H1 (cell line): ENCODE measurements around the gene CGNL1. TPM values are rescaled to one million over a fixed set of nuclear protein-coding genes. Genes with fewer than 3 reads are reported as not detected.

Experiments
- CTCF ChIA-PET: fragments of 300-600 bp; sonication (Branson Sonifier 250); formaldehyde crosslinking; loops from one replicate; lab custom pipeline; 2021; ENCODE audit not compliant: partially characterized antibody; lab: Charles Lee
- POLR2A ChIA-PET: fragments of 300-600 bp; sonication (Branson Sonifier 250); formaldehyde crosslinking; loops from one replicate; lab custom pipeline; 2021; ENCODE audit warnings: inconsistent platforms; ENCODE audit not compliant: partially characterized antibody; lab: Charles Lee
- DNase-seq, 2 experiments: peaks; one replicate each; pipeline versions ENCODE4 v3.0.0 to v3.0.0-alpha.2; 2010 to 2022; ENCODE audit warnings: low spot score in 2 of 2, low read depth in 1 of 2, mixed read lengths in 1 of 2
- FAIRE-seq: peaks from 2 replicates; lab custom pipeline; 2011; peaks lifted over from hg19 to GRCh38; lab: Jason Lieb, UNC
- H2AFZ ChIP-seq: 2 replicates; pipeline ENCODE4 v1.8.1; 2012; ENCODE audit warnings: low read length, inconsistent platforms
- H2AK5ac ChIP-seq: 2 replicates; pipeline ENCODE4 v1.6.1; 2013; ENCODE audit warnings: low read depth, low read length
- H2BK120ac ChIP-seq: replicated peaks from 2 replicates; pipeline ENCODE3; 2013; ENCODE audit warnings: low read depth, low read length, inconsistent platforms
- H2BK12ac ChIP-seq: 2 replicates; pipeline ENCODE4 v1.6.1; 2013; ENCODE audit warnings: low read depth, low read length
- H2BK15ac ChIP-seq: 2 replicates; pipeline ENCODE4 v1.6.1; 2013; ENCODE audit warnings: low read length
- H2BK20ac ChIP-seq: 2 replicates; pipeline ENCODE4 v1.6.1; 2013; ENCODE audit warnings: low read length
- H2BK5ac ChIP-seq: 2 replicates; pipeline ENCODE4 v1.6.1; 2013; ENCODE audit warnings: low read depth, low read length
- H3K14ac ChIP-seq: 2 replicates; pipeline ENCODE4 v1.6.1; 2013; ENCODE audit warnings: inconsistent platforms; ENCODE audit not compliant: insufficient read length
- H3K18ac ChIP-seq: 2 replicates; pipeline ENCODE4 v1.6.1; 2013; ENCODE audit warnings: low read length; ENCODE audit errors: extremely low read depth
- H3K23ac ChIP-seq: 2 replicates; pipeline ENCODE4 v1.6.1; 2013; ENCODE audit warnings: inconsistent platforms; ENCODE audit not compliant: insufficient read length
- H3K23me2 ChIP-seq: 2 replicates; pipeline ENCODE4 v1.6.1; 2013; ENCODE audit warnings: low read depth, low read length
- H3K27ac ChIP-seq: 2 replicates; pipeline ENCODE4 v1.6.1; 2011; ENCODE audit warnings: low read depth, low read length, inconsistent platforms
- H3K27me3 ChIP-seq, 4 experiments: replicated peaks in 1 of 4; 1 replicate in 1 of 4; 2 replicates in 3 of 4; pipeline versions ENCODE4 v1.6.1 to v1.8.1; 2011 to 2013; ENCODE audit warnings: low read length in 3 of 4, mild to moderate bottlenecking in 3 of 4, inconsistent platforms in 2 of 4, mixed read lengths in 2 of 4, moderate library complexity in 1 of 4; ENCODE audit not compliant: control insufficient read depth in 3 of 4, insufficient read depth in 3 of 4; ENCODE audit errors: extremely low read depth in 1 of 4
- H3K36me3 ChIP-seq, 4 experiments: 2 replicates each; pipeline versions ENCODE4 v1.6.1 to v1.8.1; 2011 to 2013; ENCODE audit warnings: mild to moderate bottlenecking in 4 of 4, low read length in 3 of 4, moderate library complexity in 2 of 4, control low read depth in 1 of 4, inconsistent platforms in 1 of 4; ENCODE audit not compliant: insufficient read depth in 4 of 4, control insufficient read depth in 2 of 4
- H3K4ac ChIP-seq: replicated peaks from 2 replicates; pipeline ENCODE3; 2013; ENCODE audit warnings: low read length, low read depth, mixed read lengths, inconsistent platforms; ENCODE audit not compliant: insufficient read length
- H3K4me1 ChIP-seq, 4 experiments: replicated peaks in 1 of 4; 1 replicate in 1 of 4; 2 replicates in 3 of 4; pipeline versions ENCODE4 v1.6.1 to v1.8.1; 2011 to 2013; ENCODE audit warnings: low read length in 3 of 4, inconsistent platforms in 2 of 4, mixed read lengths in 1 of 4; ENCODE audit not compliant: insufficient read depth in 4 of 4, control insufficient read depth in 3 of 4
- H3K4me2 ChIP-seq, 2 experiments: 2 replicates each; pipeline versions ENCODE4 v1.6.1 to v1.8.1; 2011 to 2013; ENCODE audit warnings: low read depth in 2 of 2, low read length in 2 of 2, control low read depth in 1 of 2, inconsistent platforms in 1 of 2, mild to moderate bottlenecking in 1 of 2; ENCODE audit not compliant: insufficient read depth in 1 of 2
- H3K4me3 ChIP-seq, 4 experiments: fragments of 200-600, 300-600 bp in 1 of 4; sonication (generic), shearing (Covaris generic), sonication (Bioruptor Twin) in 1 of 4; 2 replicates each; pipeline versions ENCODE4 v1.5.1 to v1.8.1; 2011 to 2016; ENCODE audit warnings: low read length in 4 of 4, low read depth in 3 of 4, control low read depth in 2 of 4, inconsistent platforms in 2 of 4, mild to moderate bottlenecking in 2 of 4, mixed read lengths in 1 of 4, moderate library complexity in 1 of 4; ENCODE audit not compliant: insufficient read depth in 2 of 4; ENCODE audit errors: extremely low read depth in 1 of 4
- H3K56ac ChIP-seq: replicated peaks from 2 replicates; pipeline ENCODE3; 2013; ENCODE audit warnings: low read depth, mild to moderate bottlenecking, mixed read lengths, low read length, inconsistent platforms; ENCODE audit not compliant: insufficient read length
- H3K79me1 ChIP-seq: 2 replicates; pipeline ENCODE4 v1.6.1; 2013; ENCODE audit warnings: low read depth, low read length, control low read depth
- H3K79me2 ChIP-seq, 2 experiments: 2 replicates each; pipeline versions ENCODE4 v1.6.1 to v1.8.1; 2012 to 2013; ENCODE audit warnings: low read length in 2 of 2, mild to moderate bottlenecking in 2 of 2, inconsistent platforms in 1 of 2; ENCODE audit not compliant: insufficient read depth in 2 of 2, control insufficient read depth in 1 of 2
- H3K9ac ChIP-seq, 4 experiments: replicated peaks in 1 of 4; 1 replicate in 1 of 4; 2 replicates in 3 of 4; pipeline versions ENCODE4 v1.6.1 to v1.8.1; 2011 to 2013; ENCODE audit warnings: low read depth in 3 of 4, low read length in 3 of 4, control low read depth in 2 of 4, mild to moderate bottlenecking in 2 of 4, moderate library complexity in 2 of 4, inconsistent platforms in 1 of 4; ENCODE audit errors: extremely low read depth in 1 of 4
- H3K9me3 ChIP-seq, 2 experiments: 2 replicates each; pipeline versions ENCODE4 v1.6.1 to v1.8.1; 2012 to 2013; ENCODE audit warnings: mild to moderate bottlenecking in 2 of 2, moderate library complexity in 2 of 2, control low read depth in 1 of 2, inconsistent platforms in 1 of 2, low read depth in 1 of 2, low read length in 1 of 2, mixed read lengths in 1 of 2; ENCODE audit not compliant: insufficient read depth in 2 of 2
- H4K20me1 ChIP-seq, 2 experiments: replicated peaks in 1 of 2; 2 replicates each; pipeline versions ENCODE3 to v1.8.1; 2011 to 2013; ENCODE audit warnings: inconsistent platforms in 2 of 2, low read length in 2 of 2, mild to moderate bottlenecking in 1 of 2; ENCODE audit not compliant: insufficient read depth in 2 of 2, control insufficient read depth in 1 of 2
- H4K5ac ChIP-seq: 2 replicates; pipeline ENCODE4 v1.6.1; 2013; ENCODE audit warnings: low read length, low read depth, mixed read lengths, inconsistent platforms; ENCODE audit not compliant: insufficient read length
- H4K8ac ChIP-seq: 2 replicates; pipeline ENCODE4 v1.8.0; 2013; ENCODE audit warnings: mild to moderate bottlenecking, moderate library complexity, low read length, inconsistent platforms; ENCODE audit not compliant: insufficient read depth; ENCODE audit errors: extremely low read depth
- H4K91ac ChIP-seq: replicated peaks from 2 replicates; pipeline ENCODE3; 2013; ENCODE audit warnings: low read length, mixed read lengths, inconsistent platforms; ENCODE audit not compliant: insufficient read length
- ASH2L ChIP-seq: fragments of 200-600, 300-600 bp; sonication (generic); IDR thresholded peaks from one replicate; pipeline ENCODE4 v1.7.1; 2017; ENCODE audit warnings: low read length
- CHD2 ChIP-seq: IDR thresholded peaks from 2 replicates; pipeline ENCODE4 v1.6.1; 2012; ENCODE audit warnings: low read length, improper control_type of control experiment
- CREB1 ChIP-seq: IDR thresholded peaks from 2 replicates; pipeline ENCODE4 v1.6.1; 2012; ENCODE audit warnings: inconsistent platforms
- EZH2 ChIP-seq: fragments of 200-600 bp; sonication (generic); IDR thresholded peaks from 2 replicates; pipeline ENCODE4 v1.7.1; 2012; ENCODE audit warnings: low read depth, mild to moderate bottlenecking, moderate library complexity, low read length, inconsistent platforms; ENCODE audit not compliant: severe bottlenecking
- PHF8 ChIP-seq: fragments of 200-600 bp; sonication (generic); conservative IDR thresholded peaks from 2 replicates; pipeline ENCODE4 v1.7.1; 2012; ENCODE audit warnings: low read depth, mild to moderate bottlenecking, inconsistent platforms, low read length, moderate library complexity
- POLR2AphosphoS5 ChIP-seq: IDR thresholded peaks from 2 replicates; pipeline ENCODE4 v1.6.1; 2011; ENCODE audit warnings: low read depth, low read length
- RAD21 ChIP-seq, 2 experiments: IDR thresholded peaks in 1 of 2; conservative IDR thresholded peaks in 1 of 2; 2 replicates each; pipeline ENCODE4 v1.6.1; 2011; ENCODE audit warnings: low read depth in 2 of 2, low read length in 2 of 2, improper control_type of control experiment in 1 of 2, inconsistent platforms in 1 of 2, mild to moderate bottlenecking in 1 of 2, moderate library complexity in 1 of 2
- RNF2 ChIP-seq: fragments of 200-900, 300-1000 bp; sonication (generic); IDR thresholded peaks from 2 replicates; pipeline ENCODE4 v1.7.1; 2016; ENCODE audit warnings: borderline replicate concordance, low read depth, mild to moderate bottlenecking, antibody characterized with exemption, low read length; ENCODE audit not compliant: poor library complexity, severe bottlenecking; ENCODE audit errors: missing control alignments
- SAP30 ChIP-seq: fragments of 300-600 bp; sonication (generic); IDR thresholded peaks from 2 replicates; pipeline ENCODE4 v1.7.1; 2012; ENCODE audit warnings: low read length, moderate library complexity, mild to moderate bottlenecking, inconsistent platforms; ENCODE audit not compliant: insufficient read depth, insufficient replicate concordance
- SIX5 ChIP-seq: IDR thresholded peaks from 2 replicates; pipeline ENCODE4 v1.6.1; 2011; ENCODE audit warnings: mild to moderate bottlenecking, low read depth, low read length
- TAF1 ChIP-seq: IDR thresholded peaks from 2 replicates; pipeline ENCODE4 v1.6.1; 2011; ENCODE audit warnings: mild to moderate bottlenecking, low read depth, low read length
- TEAD4 ChIP-seq: IDR thresholded peaks from 2 replicates; pipeline ENCODE4 v1.6.1; 2012; ENCODE audit warnings: low read depth, low read length, inconsistent platforms, mixed read lengths
- ZNF274 ChIP-seq: IDR thresholded peaks from 2 replicates; pipeline ENCODE4 v1.7.0; 2012; ENCODE audit warnings: low read length, borderline replicate concordance; ENCODE audit errors: extremely low read depth
- WGBS, 2 experiments: shearing (Covaris generic) in 1 of 2; methylation state at CpG; one replicate each; pipeline versions ENCODE4 v1.1.6 to v1.1.7; 2013 to 2015; ENCODE audit warnings: low lambda C conversion rate in 2 of 2, mixed read lengths in 2 of 2, inconsistent platforms in 1 of 2, low coverage in 1 of 2, missing lambda C conversion rate in 1 of 2; ENCODE audit not compliant: insufficient replicate concordance in 2 of 2, insufficient coverage in 1 of 2, insufficient read length in 1 of 2; ENCODE audit errors: extremely low coverage in 1 of 2, missing lambda C conversion rate in 1 of 2; 5-methylcytosine and 5-hydroxymethylcytosine counted together
- polyA plus RNA-seq, 7 experiments: library from polyadenylated mRNA; depleted of rRNA in 3 of 7; stranded (reverse) in 5 of 7; unstranded in 2 of 7; fragments of >200 nt in 5 of 7; fragments of 200-250 nt in 2 of 7; gene quantifications; 1 replicate in 5 of 7; 2 replicates in 1 of 7; 4 replicates in 1 of 7; pipeline versions ENCODE4 v1.2.1 to v1.2.3, GENCODE V29; 2011 to 2013; ENCODE audit warnings: missing spikeins in 2 of 7, mixed read lengths in 2 of 7
- total RNA-seq: library from RNA; stranded (reverse); fragmentation: NEBNext Ultra II Directional; extraction: Animal tissue kit (Norgen Biotek cat#: 25700); gene quantifications from 2 replicates; pipeline ENCODE4 v1.2.1, GENCODE V29; 2021

CGNL1 gene
- total and polyA plus RNA-seq, 2 of the 8 experiments (the other 6 are each of a cell fraction or from before 2014, with no cell fraction given), result 21.8 to 75.6 TPM

- Histone ChIP-seq H3K18ac (no peak overlapping the region), H2BK120ac (no peak overlapping the region), H3K4ac (no peak overlapping the region), H4K5ac (no peak overlapping the region), H2AK5ac (no peak overlapping the region), H3K4me3 (no peak overlapping the region), H3K9ac (no peak overlapping the region), H3K27me3 (no peaks in the 10 kb centered on the region), H2BK20ac (no peak overlapping the region), H3K9me3 (no peaks in the 10 kb centered on the region), H3K14ac (no peak overlapping the region), H3K4me1 (peaks cover 0 to 6% (median under 1%) of the 10 kb centered on the region in 4 experiments; a peak in 1 of 7 replicates), H3K36me3 (no peaks in the 10 kb centered on the region; a peak in 2 of 8 replicates), H2AFZ (no peak overlapping the region), H3K27ac (no peak overlapping the region), H3K23ac (no peak overlapping the region), H2BK12ac (no peak overlapping the region), H4K8ac (peak overlapping the region; percentile 38), H3K4me2 (no peak overlapping the region), H3K79me2 (peaks cover 3 to 78% of the 10 kb centered on the region in 2 experiments; a peak in 3 of 4 replicates), H2BK5ac (no peak overlapping the region), H3K23me2 (no peaks in the 10 kb centered on the region), H4K20me1 (peaks cover 0 to 2% of the 10 kb centered on the region in 2 experiments), H3K79me1 (peaks cover 6% of the 10 kb centered on the region), H4K91ac (no peak overlapping the region), H2BK15ac (no peak overlapping the region), H3K56ac (no peak overlapping the region)
- DNase-seq (no peak), FAIRE-seq (no peak)
- 97% methylated on average over 7 of the region's 7 CpGs; no CpG with 5 or more reads in 1 of the 2 experiments for WGBS, 2 experiments
- CTCF ChIA-PET, result interaction anchor here (0.6 to 1.1 kb wide), 4 partner anchors 9 to 141 kb away, joined by 3 read pairs; no protein-coding TSS in a partner anchor
- POLR2A ChIA-PET, result interaction anchor here (1.1 to 12.7 kb wide), 4 partner anchors 8 to 27 kb away, joined by 3 to 103 read pairs (median 6); no protein-coding TSS in a partner anchor
- TF ChIP-seq RNF2, result no peak
- TF ChIP-seq PHF8, result no peak
- no peak for TF ChIP-seq TAF1
- TF ChIP-seq CHD2, result no peak
- no peak for TF ChIP-seq CREB1
- no peak for TF ChIP-seq SAP30
- TF ChIP-seq RAD21 (IDR thresholded peaks at IDR 0.05 in 1 of 2, conservative IDR thresholded peaks at IDR 0.05 in 1 of 2; ENCODE audit: low read depth in 2 of 2, low read length in 2 of 2), result no peak
- TF ChIP-seq ASH2L, result no peak
- TF ChIP-seq SIX5, result no peak
- no peak for TF ChIP-seq ZNF274
- no peak for TF ChIP-seq TEAD4
- no peak for TF ChIP-seq POLR2AphosphoS5
- no peak for TF ChIP-seq EZH2
Measured at GRCh38 chr15:57415602-57416001, 39.3 kb downstream of the CGNL1 start.
